ENCODE measurements around the gene SLC6A20.

Gene SLC6A20

DNA sequence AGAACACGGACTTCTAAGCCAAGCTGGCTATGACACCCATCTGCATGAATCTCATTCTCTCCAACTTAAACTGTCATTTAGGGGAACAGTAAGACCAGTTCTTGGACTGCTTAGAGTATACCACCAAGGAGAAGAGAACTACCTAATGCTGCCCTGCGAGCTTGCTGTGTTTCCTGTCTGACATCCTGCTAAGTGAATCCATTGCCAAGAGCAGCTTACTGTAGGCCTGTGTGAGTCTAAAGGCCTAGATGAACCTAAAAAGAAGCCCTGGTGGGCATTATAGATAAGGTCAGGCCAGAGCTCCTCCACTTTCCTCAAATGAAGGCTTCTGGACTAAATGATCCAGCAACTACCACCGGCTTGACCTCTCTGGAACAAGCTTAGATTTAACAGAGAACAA is 30.6 kb upstream of the SLC6A20 start:
- H3K4me1 ChIP-seq (ENCODE audit: control insufficient read depth, insufficient read depth, low read length), result no peaks in the 10 kb centered on the region
- H3K27ac ChIP-seq (ENCODE audit: extremely low read depth, low read depth, low read length), result no peak overlapping the region
- peaks cover 0 to 62% of the 10 kb centered on the region in 2 experiments; a peak in 1 of 3 replicates for H3K36me3 ChIP-seq (ENCODE audit: control insufficient read depth in 2 of 2, insufficient read depth in 1 of 2, low read length in 2 of 2)
- TF ChIP-seq KLF9 (tag by site-specific recombination; IDR thresholded peaks at IDR 0.05; ENCODE audit: low read depth) (no peak), ZNF792 (tag by site-specific recombination; IDR thresholded peaks at IDR 0.05) (no peak), ZNF843 (tag by site-specific recombination; IDR thresholded peaks at IDR 0.05) (no peak), ZNF514 (tag by site-specific recombination; IDR thresholded peaks at IDR 0.05) (no peak)
- ChIA-PET CTCF (interaction anchor here (0.5 to 1.2 kb wide), 3 partner anchors 167 to 788 kb away, joined by 3 to 4 read pairs (median 3); no protein-coding TSS in a partner anchor), POLR2A (no interaction called here)
- H3K4me3 ChIP-seq (ENCODE audit: low read depth, low read length), result no peak overlapping the region
- H3K9me3 ChIP-seq (ENCODE audit: control insufficient read depth, insufficient read depth, low read depth, low read length), result no peaks in the 10 kb centered on the region

- no peak overlapping the region for H3K4me3 ChIP-seq (ENCODE audit: low read depth, low read length)
- no peaks in the 10 kb centered on the region for H3K9me3 ChIP-seq (ENCODE audit: control insufficient read depth, insufficient read depth, low read depth, low read length)
- peaks cover 0 to 60% of the 10 kb centered on the region in 2 experiments; a peak in 1 of 3 replicates for H3K36me3 ChIP-seq (ENCODE audit: control insufficient read depth in 2 of 2, insufficient read depth in 1 of 2, low read length in 2 of 2)
- ChIA-PET POLR2A (no interaction called here), CTCF (interaction anchor here (0.7 to 1.2 kb wide), 2 partner anchors 204 to 788 kb away, joined by 3 to 5 read pairs; no protein-coding TSS in a partner anchor)
- TF ChIP-seq ZNF155 (tag by site-specific recombination; IDR thresholded peaks at IDR 0.05) (no peak), ZFHX2 (tag by site-specific recombination; conservative IDR thresholded peaks at IDR 0.05) (no peak), ZNF26 (tag by site-specific recombination; IDR thresholded peaks at IDR 0.05) (no peak), ZNF518A (tag by site-specific recombination; conservative IDR thresholded peaks at IDR 0.05; ENCODE audit: low read depth) (no peak), ZSCAN30 (tag by site-specific recombination; IDR thresholded peaks at IDR 0.05) (no peak), ZNF202 (tag by site-specific recombination; IDR thresholded peaks at IDR 0.05; ENCODE audit: borderline replicate concordance) (no peak), TCF7L2 (IDR thresholded peaks at IDR 0.05; ENCODE audit: borderline replicate concordance, low read depth, low read length) (no peak), SALL2 (tag by site-specific recombination; IDR thresholded peaks at IDR 0.05; ENCODE audit: borderline replicate concordance) (no peak)
- no peaks in the 10 kb centered on the region for H3K4me1 ChIP-seq (ENCODE audit: control insufficient read depth, insufficient read depth, low read length)
- no peak overlapping the region for H3K27ac ChIP-seq (ENCODE audit: extremely low read depth, low read depth, low read length)
These were observed 30.0 kb upstream of the SLC6A20 start for GRCh38 chr3:45826321-45826720.

DNA sequence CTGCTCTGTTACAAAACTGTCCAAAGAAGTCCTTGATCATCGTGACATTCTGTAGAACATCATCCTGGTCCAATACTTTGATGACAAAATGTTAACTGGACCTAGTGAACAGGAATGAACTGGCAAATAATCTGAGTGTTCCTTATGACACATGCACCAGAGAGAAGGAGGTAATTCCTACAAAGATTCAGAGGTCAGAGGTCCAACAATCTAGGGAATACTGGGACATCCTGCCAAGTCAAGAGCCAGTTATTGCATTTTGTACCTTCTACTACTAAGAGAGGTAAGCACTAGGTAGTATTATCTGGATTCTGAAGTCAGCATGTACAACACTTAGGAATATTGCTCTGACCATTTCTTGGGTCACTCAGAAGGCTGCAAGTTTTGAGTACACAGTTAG is 24.8 kb upstream of the SLC6A20 start:
- H3K27ac ChIP-seq (ENCODE audit: extremely low read depth, low read depth, low read length), result no peak overlapping the region
- H3K4me1 ChIP-seq (ENCODE audit: control insufficient read depth, insufficient read depth, low read length), result no peaks in the 10 kb centered on the region
- H3K36me3 ChIP-seq (ENCODE audit: control insufficient read depth in 2 of 2, insufficient read depth in 1 of 2, low read length in 2 of 2), result peaks cover 0 to 27% of the 10 kb centered on the region in 2 experiments; a peak in 1 of 3 replicates
- H3K9me3 ChIP-seq (ENCODE audit: control insufficient read depth, insufficient read depth, low read depth, low read length), result no peaks in the 10 kb centered on the region
- ChIA-PET POLR2A (no interaction called here), CTCF (no interaction called here)
- H3K4me3 ChIP-seq (ENCODE audit: low read depth, low read length), result no peak overlapping the region
- TF ChIP-seq ZBTB20 (tag by site-specific recombination; IDR thresholded peaks at IDR 0.05) (no peak), ZNF610 (tag by site-specific recombination; IDR thresholded peaks at IDR 0.05; ENCODE audit: borderline replicate concordance) (no peak), MEIS1 (CRISPR knock-in tag; IDR thresholded peaks at IDR 0.05; ENCODE audit: borderline replicate concordance) (no peak), ZNF670 (tag by site-specific recombination; IDR thresholded peaks at IDR 0.05; ENCODE audit: low read depth) (no peak), YY1 (tag by site-specific recombination; IDR thresholded peaks at IDR 0.05) (no peak), TSHZ1 (tag by site-specific recombination; IDR thresholded peaks at IDR 0.05; ENCODE audit: borderline replicate concordance) (no peak), ZNF843 (tag by site-specific recombination; IDR thresholded peaks at IDR 0.05) (no peak)
- TF ChIP-seq, protein P1, sequence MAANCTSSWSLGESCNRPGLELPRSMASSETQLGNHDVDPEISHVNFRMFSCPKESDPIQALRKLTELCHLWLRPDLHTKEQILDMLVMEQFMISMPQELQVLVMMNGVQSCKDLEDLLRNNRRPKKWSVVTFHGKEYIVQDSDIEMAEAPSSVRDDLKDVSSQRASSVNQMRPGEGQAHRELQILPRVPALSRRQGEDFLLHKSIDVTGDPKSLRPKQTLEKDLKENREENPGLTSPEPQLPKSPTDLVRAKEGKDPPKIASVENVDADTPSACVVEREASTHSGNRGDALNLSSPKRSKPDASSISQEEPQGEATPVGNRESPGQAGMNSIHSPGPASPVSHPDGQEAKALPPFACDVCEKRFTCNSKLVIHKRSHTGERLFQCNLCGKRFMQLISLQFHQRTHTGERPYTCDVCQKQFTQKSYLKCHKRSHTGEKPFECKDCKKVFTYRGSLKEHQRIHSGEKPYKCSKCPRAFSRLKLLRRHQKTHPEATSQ (tag by site-specific recombination; IDR thresholded peaks at IDR 0.05), result no peak

All from HEK293 (cell line).